OCI-M1 (cell line): Measurements from ENCODE around the gene MSI2.

Experiments used
- DNase-seq: peaks from one replicate; lab custom pipeline; 2025; lab: John Stamatoyannopoulos, UW

Gene MSI2

GRCh38 chr17:57541049-57541448 lies 284.7 kb downstream of the MSI2 start:
- no peak for DNase-seq

- DNase-seq = no peak
Observed at GRCh38 chr17:57541472-57542394, 285.4 kb downstream of the MSI2 start.

- DNase-seq = no peak
Observed at GRCh38 chr17:57542510-57542909, 286.2 kb downstream of the MSI2 start.

- no peak for DNase-seq
Observed at GRCh38 chr17:57543230-57543629, 286.9 kb downstream of the MSI2 start.

GRCh38 chr17:57544401-57544800 lies 288.1 kb downstream of the MSI2 start:
- no peak for DNase-seq

GRCh38 chr17:57544834-57545463 lies 288.6 kb downstream of the MSI2 start:
- no peak for DNase-seq

- no peak for DNase-seq
Observed at GRCh38 chr17:57545731-57546342, 289.5 kb downstream of the MSI2 start.

GRCh38 chr17:57548421-57549410 lies 292.4 kb downstream of the MSI2 start:
- no peak for DNase-seq

- no peak for DNase-seq
Observed at GRCh38 chr17:57549468-57549867, 293.1 kb downstream of the MSI2 start.

GRCh38 chr17:57550016-57550415 lies 293.7 kb downstream of the MSI2 start:
- DNase-seq = no peak

- no peak for DNase-seq
Observed at GRCh38 chr17:57550668-57551315, 294.5 kb downstream of the MSI2 start.

- DNase-seq = no peak
Observed at GRCh38 chr17:57551321-57552079, 295.2 kb downstream of the MSI2 start.

- DNase-seq = peak; percentile 37
Observed at GRCh38 chr17:57552114-57552624, 295.8 kb downstream of the MSI2 start.

GRCh38 chr17:57553526-57553925 lies 297.2 kb downstream of the MSI2 start:
- DNase-seq = peak; percentile 88

GRCh38 chr17:57553991-57554825 lies 297.9 kb downstream of the MSI2 start:
- DNase-seq = no peak

- no peak for DNase-seq
Observed at GRCh38 chr17:57554826-57555635, 298.7 kb downstream of the MSI2 start.

GRCh38 chr17:57555636-57556175 lies 299.4 kb downstream of the MSI2 start:
- DNase-seq = no peak

GRCh38 chr17:57556320-57556719 lies 300.0 kb downstream of the MSI2 start:
- DNase-seq = no peak
